SK-N-MC (cell line): ENCODE results near the gene DLG1.
A peak's percentile ranks its signal among the peaks of the same experiment; 100 is the strongest.

Experiments used
- DNase-seq: peaks from one replicate; pipeline ENCODE4 v3.0.0-alpha.2; 2011; ENCODE audit warnings: low read depth, low spot score
- H3K27ac ChIP-seq: fragments of 200-600 bp; sonication (generic); 2 replicates; pipeline ENCODE4 v1.5.1; 2016; ENCODE audit warnings: mixed run types
- H3K36me3 ChIP-seq: fragments of 200-600 bp; sonication (generic); 2 replicates; pipeline ENCODE4 v1.6.1; 2017; ENCODE audit warnings: antibody characterized with exemption, low read length, mixed read lengths; ENCODE audit not compliant: insufficient read depth
- H3K4me3 ChIP-seq: fragments of 200-600 bp; sonication (generic); 2 replicates; pipeline ENCODE4 v1.5.1; 2016
- H3K9ac ChIP-seq: fragments of 200-600 bp; sonication (generic); 2 replicates; pipeline ENCODE4 v1.8.0; 2017; ENCODE audit warnings: mixed run types, mixed read lengths; ENCODE audit not compliant: insufficient read length
- H3K9me3 ChIP-seq: fragments of 200-600 bp; sonication (generic); 2 replicates; pipeline ENCODE4 v1.6.1; 2017; ENCODE audit warnings: low read depth, mild to moderate bottlenecking, antibody characterized with exemption, low read length, moderate library complexity, mixed read lengths
- EZH2 ChIP-seq: fragments of 200-600 bp; sonication (generic); IDR thresholded peaks from one replicate; pipeline ENCODE4 v1.6.1; 2017; ENCODE audit warnings: antibody characterized with exemption
- FOXP2 ChIP-seq: optimal IDR thresholded peaks from 2 replicates; pipeline ENCODE3; 2011; ENCODE audit warnings: mild to moderate bottlenecking, moderate library complexity; ENCODE audit not compliant: insufficient read depth; ENCODE audit errors: extremely low read length, control extremely low read depth
- POLR2AphosphoS5 ChIP-seq: IDR thresholded peaks from 2 replicates; pipeline ENCODE4 v1.6.1; 2012; ENCODE audit warnings: mild to moderate bottlenecking, low read depth, low read length, borderline replicate concordance

DLG1 gene

DNA sequence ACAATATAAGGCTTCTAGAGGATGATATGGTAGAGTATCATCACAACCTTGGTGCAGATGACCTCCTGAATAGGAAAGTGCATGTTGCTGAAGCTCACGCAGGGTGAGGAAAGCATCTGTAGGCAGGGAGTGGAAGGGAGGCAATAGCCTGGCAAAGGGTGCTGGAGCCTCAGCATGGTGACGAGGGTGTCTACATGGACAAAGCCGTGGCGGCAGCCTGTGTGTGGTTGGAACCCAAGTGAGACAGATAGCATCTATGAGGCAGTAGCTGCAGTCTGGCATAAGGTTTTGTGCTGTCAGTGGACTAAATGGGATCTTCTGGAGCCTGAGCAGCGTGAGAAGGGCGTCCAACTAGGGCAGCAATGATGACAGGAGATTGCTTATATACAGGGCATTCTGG lies 132.5 kb downstream of the DLG1 start:
- no peak overlapping the region for H3K4me3 ChIP-seq
- TF ChIP-seq EZH2 = no peak
- no peak for TF ChIP-seq POLR2AphosphoS5
- TF ChIP-seq FOXP2 = no peak
- no peaks in the 10 kb centered on the region for H3K9me3 ChIP-seq
- H3K36me3 ChIP-seq = peaks cover 13% of the 10 kb centered on the region; the same call in 1 of the 2 replicates
- H3K9ac ChIP-seq = no peak overlapping the region
- DNase-seq = no peak
- no peak overlapping the region for H3K27ac ChIP-seq

DNA sequence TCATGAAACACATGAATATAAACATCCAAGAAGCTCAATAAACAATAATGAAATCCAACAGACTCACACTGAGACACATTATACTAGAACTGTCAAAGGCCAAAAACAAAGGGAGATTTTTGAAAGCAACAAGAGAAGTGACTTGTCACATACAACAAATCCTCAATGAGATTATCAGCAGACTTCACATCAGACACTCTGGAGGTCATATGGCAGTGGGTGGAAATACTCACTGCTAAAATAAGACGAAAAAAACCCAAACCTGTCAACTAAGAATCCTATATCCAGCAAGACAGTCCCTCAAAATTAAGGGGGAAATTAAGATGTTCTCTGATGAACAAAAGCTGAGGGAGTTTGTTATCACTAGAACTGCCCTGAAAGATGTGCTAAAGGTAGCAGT lies 143.4 kb downstream of the DLG1 start:
- DNase-seq = no peak
- no peak overlapping the region for H3K9ac ChIP-seq
- H3K4me3 ChIP-seq = no peak overlapping the region
- peaks cover 50% of the 10 kb centered on the region for H3K36me3 ChIP-seq
- peaks cover 25% of the 10 kb centered on the region for H3K9me3 ChIP-seq
- no peak overlapping the region for H3K27ac ChIP-seq
- TF ChIP-seq POLR2AphosphoS5 (no peak), FOXP2 (no peak), EZH2 (no peak)

- H3K9ac ChIP-seq = no peak overlapping the region
- peak; percentile 57 for DNase-seq
- peak overlapping the region; percentile 20; the same call in 1 of the 2 replicates for H3K27ac ChIP-seq
- TF ChIP-seq EZH2 (no peak), POLR2AphosphoS5 (peak; percentile 32; the same call in 1 of the 2 replicates), FOXP2 (no peak)
- H3K4me3 ChIP-seq = no peak overlapping the region
- peaks cover 46% of the 10 kb centered on the region for H3K36me3 ChIP-seq
- peaks cover 11% of the 10 kb centered on the region for H3K9me3 ChIP-seq
Measured at GRCh38 chr3:197151580-197151979, 146.8 kb downstream of the DLG1 start.

DNA sequence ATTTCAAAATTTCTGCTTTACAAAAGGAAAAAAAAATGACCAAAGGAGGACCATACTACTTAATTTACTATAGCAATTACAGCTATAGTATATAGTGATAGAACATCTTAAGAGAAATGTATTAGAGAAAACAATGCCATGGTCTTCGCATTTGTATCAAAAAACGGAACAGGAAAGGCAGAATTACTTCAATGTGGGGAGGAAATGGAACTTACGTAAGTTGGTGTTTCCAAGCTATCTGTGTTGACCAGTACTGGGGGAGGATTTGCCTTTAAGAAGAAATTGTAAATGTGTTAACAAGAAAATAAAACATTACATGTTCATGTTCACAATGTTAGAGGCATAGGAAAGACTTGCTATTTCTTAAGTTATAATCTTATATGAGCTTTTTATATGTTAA lies 148.9 kb downstream of the DLG1 start:
- no peak overlapping the region for H3K9ac ChIP-seq
- H3K27ac ChIP-seq = peak overlapping the region; percentile 59; the same call in 1 of the 2 replicates
- peaks cover 32% of the 10 kb centered on the region for H3K36me3 ChIP-seq
- no peaks in the 10 kb centered on the region for H3K9me3 ChIP-seq
- TF ChIP-seq EZH2 = no peak
- TF ChIP-seq FOXP2 = no peak
- TF ChIP-seq POLR2AphosphoS5 = no peak
- no peak for DNase-seq
- no peak overlapping the region for H3K4me3 ChIP-seq

DNA sequence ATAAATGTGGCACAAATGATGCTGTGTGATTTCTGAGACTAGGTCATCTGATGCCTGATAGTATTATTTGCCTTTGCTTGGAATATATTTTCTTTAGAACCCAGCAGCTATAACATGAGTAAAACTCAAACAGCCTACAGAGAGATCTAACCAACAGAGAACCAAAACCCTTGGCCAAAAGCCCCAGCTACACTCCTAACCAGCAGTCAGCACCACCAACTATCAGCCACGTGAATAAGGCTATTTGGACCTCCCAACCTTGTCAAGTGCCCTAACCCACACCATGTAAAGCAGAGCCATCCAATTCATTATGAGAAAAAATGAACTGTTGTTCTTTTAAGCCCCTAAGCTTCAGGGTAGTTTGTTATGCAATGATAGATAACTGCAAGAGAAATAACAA lies 154.2 kb downstream of the DLG1 start:
- Histone ChIP-seq H3K9me3 (no peaks in the 10 kb centered on the region), H3K9ac (no peak overlapping the region), H3K4me3 (no peak overlapping the region), H3K27ac (no peak overlapping the region), H3K36me3 (peaks cover 58% of the 10 kb centered on the region)
- DNase-seq = no peak
- TF ChIP-seq FOXP2 (no peak), POLR2AphosphoS5 (no peak), EZH2 (no peak)

GRCh38 chr3:197139586-197139985 lies 158.8 kb downstream of the DLG1 start:
- H3K36me3 ChIP-seq = peaks cover 76% of the 10 kb centered on the region
- H3K27ac ChIP-seq = no peak overlapping the region
- peaks cover 7% of the 10 kb centered on the region; the same call in 1 of the 2 replicates for H3K9me3 ChIP-seq
- no peak for DNase-seq
- H3K4me3 ChIP-seq = no peak overlapping the region
- H3K9ac ChIP-seq = no peak overlapping the region
- no peak for TF ChIP-seq EZH2
- TF ChIP-seq POLR2AphosphoS5 = no peak
- no peak for TF ChIP-seq FOXP2

DNA sequence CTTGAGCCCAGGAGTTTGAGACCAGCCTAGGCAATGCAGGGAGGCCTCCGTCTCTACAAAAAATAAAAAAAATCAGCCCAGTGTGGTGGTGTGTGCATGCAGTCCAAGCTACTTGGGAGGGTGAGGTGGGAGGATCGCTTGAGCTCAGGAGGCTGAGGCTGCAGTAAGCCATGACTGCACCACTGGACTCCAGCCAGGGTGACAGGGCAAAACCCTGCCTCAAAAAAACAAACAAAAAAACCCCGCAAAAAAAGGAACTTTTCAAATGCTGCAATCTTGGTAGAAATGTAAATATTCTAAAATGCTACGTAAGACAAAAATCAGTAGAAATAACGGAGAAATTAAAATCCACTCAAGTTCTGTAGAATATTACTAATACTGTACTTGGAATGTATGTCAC lies 160.7 kb downstream of the DLG1 start:
- DNase-seq = no peak
- no peak overlapping the region for H3K9ac ChIP-seq
- no peak overlapping the region for H3K27ac ChIP-seq
- H3K36me3 ChIP-seq = peaks cover 83% of the 10 kb centered on the region
- TF ChIP-seq EZH2 = no peak
- TF ChIP-seq FOXP2 = no peak
- TF ChIP-seq POLR2AphosphoS5 = no peak
- H3K4me3 ChIP-seq = no peak overlapping the region
- peaks cover 7% of the 10 kb centered on the region; the same call in 1 of the 2 replicates for H3K9me3 ChIP-seq

- H3K9ac ChIP-seq = no peak overlapping the region
- H3K27ac ChIP-seq = no peak overlapping the region
- no peak overlapping the region for H3K4me3 ChIP-seq
- DNase-seq = no peak
- TF ChIP-seq FOXP2 (no peak), EZH2 (no peak), POLR2AphosphoS5 (no peak)
- peaks cover 88% of the 10 kb centered on the region for H3K36me3 ChIP-seq
- peaks cover 7% of the 10 kb centered on the region; the same call in 1 of the 2 replicates for H3K9me3 ChIP-seq
Measured at GRCh38 chr3:197136744-197137143, 161.7 kb downstream of the DLG1 start.

GRCh38 chr3:197135212-197135611 lies 163.2 kb downstream of the DLG1 start:
- Histone ChIP-seq H3K9ac (no peak overlapping the region), H3K9me3 (peaks cover 7% of the 10 kb centered on the region; the same call in 1 of the 2 replicates), H3K36me3 (peaks cover 85% of the 10 kb centered on the region), H3K27ac (no peak overlapping the region), H3K4me3 (no peak overlapping the region)
- TF ChIP-seq POLR2AphosphoS5 = no peak
- TF ChIP-seq FOXP2 = no peak
- no peak for TF ChIP-seq EZH2
- DNase-seq = no peak

DNA sequence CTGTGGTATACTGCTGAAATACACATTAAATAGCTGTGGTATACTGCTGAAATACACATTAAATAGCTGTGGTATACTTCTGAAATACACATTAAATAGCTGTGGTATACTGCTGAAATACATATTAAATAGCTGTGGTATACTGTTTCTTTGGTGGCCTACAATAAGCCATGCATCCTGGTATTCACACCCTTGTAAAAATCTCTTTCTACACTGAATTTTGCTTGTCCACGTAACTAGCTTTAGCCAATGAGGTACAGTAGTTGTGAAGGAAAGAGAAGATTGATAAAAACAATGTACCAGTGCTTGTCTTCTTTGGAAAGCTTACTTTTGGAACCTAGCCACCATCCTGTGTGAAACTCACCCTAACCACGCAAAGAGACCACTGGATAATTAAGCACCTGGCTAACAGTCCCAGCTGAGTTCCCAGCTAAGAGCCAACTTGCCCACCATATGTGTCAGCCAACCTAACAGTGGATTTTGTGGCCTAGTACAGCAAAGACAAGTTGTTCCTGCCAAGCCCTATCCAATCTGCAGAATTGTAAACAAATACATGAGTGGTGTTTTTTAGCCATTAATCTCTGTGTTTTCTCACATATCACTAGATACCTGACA lies 165.4 kb downstream of the DLG1 start:
- Histone ChIP-seq H3K9ac (no peak overlapping the region), H3K27ac (no peak overlapping the region), H3K4me3 (no peak overlapping the region), H3K36me3 (peaks cover 89% of the 10 kb centered on the region), H3K9me3 (peaks cover 11% of the 10 kb centered on the region; the same call in 1 of the 2 replicates)
- TF ChIP-seq POLR2AphosphoS5 (no peak), FOXP2 (no peak), EZH2 (no peak)
- DNase-seq = no peak
